ENCODE results near the gene ZNF790. TPM values are rescaled to one million over a fixed set of nuclear protein-coding genes. Genes with fewer than 3 reads are reported as not detected.

ZNF790 gene
- total and polyA plus RNA-seq, 2 of the 13 experiments (the other 11 are each of a cell fraction or from before 2014, with no cell fraction given) = 1.3 to 5.3 TPM

- peak; percentile 86 for TF ChIP-seq U2AF1 (optimal IDR thresholded peaks at IDR 0.05; ENCODE audit: low read depth, low read length)
- peak; percentile 32; the same call in 1 of the 2 replicates for TF ChIP-seq NFKB2 (CRISPR knock-in tag; IDR thresholded peaks at IDR 0.05; ENCODE audit: borderline replicate concordance)
- TF ChIP-seq ZNF652 (CRISPR knock-in tag; IDR thresholded peaks at IDR 0.05; ENCODE audit: borderline replicate concordance, low read depth) = peak; percentile 99
- TF ChIP-seq USF2 (IDR thresholded peaks at IDR 0.05; ENCODE audit: low read depth, low read length) = no peak
- TF ChIP-seq USF2 (CRISPR knock-in tag; IDR thresholded peaks at IDR 0.05; ENCODE audit: borderline replicate concordance) = no peak
- no peak for TF ChIP-seq ADNP (CRISPR knock-in tag; IDR thresholded peaks at IDR 0.05)
- 0 out of 2 replicates have a peak, but pooled peaks have one; percentile 23 for TF ChIP-seq ZMAT3 (CRISPR knock-in tag; conservative IDR thresholded peaks at IDR 0.05)
- peak; percentile 51; the same call in 1 of the 2 replicates for TF ChIP-seq ZNF292 (CRISPR knock-in tag; IDR thresholded peaks at IDR 0.05; ENCODE audit: borderline replicate concordance, low read depth)
- TF ChIP-seq BRCA1 (CRISPR knock-in tag; IDR thresholded peaks at IDR 0.05) = no peak
- TF ChIP-seq SNAPC5 (CRISPR knock-in tag; IDR thresholded peaks at IDR 0.05; ENCODE audit: borderline replicate concordance) = no peak
- peak; percentile 32; the same call in 1 of the 3 replicates for TF ChIP-seq MXI1 (IDR thresholded peaks at IDR 0.05; ENCODE audit: borderline replicate concordance, low read depth, low read length)
- TF ChIP-seq THRA (CRISPR knock-in tag; IDR thresholded peaks at IDR 0.05; ENCODE audit: borderline replicate concordance) = no peak
- peak; percentile 90; the same call in 1 of the 2 replicates for TF ChIP-seq SNAI1 (CRISPR knock-in tag; IDR thresholded peaks at IDR 0.05; ENCODE audit: borderline replicate concordance)
- peak; percentile 84 for TF ChIP-seq DRAP1 (CRISPR knock-in tag; IDR thresholded peaks at IDR 0.05)
- no peak for TF ChIP-seq KLF13 (CRISPR knock-in tag; IDR thresholded peaks at IDR 0.05)
- no peak for TF ChIP-seq JUND (CRISPR knock-in tag; IDR thresholded peaks at IDR 0.05)
- peak; percentile 37 for TF ChIP-seq HNF4A (CRISPR knock-in tag; IDR thresholded peaks at IDR 0.05)
- TF ChIP-seq ZC3H4 (CRISPR knock-in tag; IDR thresholded peaks at IDR 0.05; ENCODE audit: borderline replicate concordance) = no peak; the same call in 1 of the 2 replicates
- peak; percentile 87 for TF ChIP-seq ATF1 (CRISPR knock-in tag; IDR thresholded peaks at IDR 0.05)
- TF ChIP-seq ISX (CRISPR knock-in tag; conservative IDR thresholded peaks at IDR 0.05) = 0 out of 2 replicates have a peak, but pooled peaks have one; percentile 67
- peak; percentile 50; the same call in 1 of the 2 replicates for TF ChIP-seq NKX3-1 (CRISPR knock-in tag; IDR thresholded peaks at IDR 0.05)
- TF ChIP-seq ZNF83 (CRISPR knock-in tag; IDR thresholded peaks at IDR 0.05; ENCODE audit: borderline replicate concordance) = 0 out of 2 replicates have a peak, but pooled peaks have one; percentile 16
- TF ChIP-seq NRL (CRISPR knock-in tag; IDR thresholded peaks at IDR 0.05; ENCODE audit: borderline replicate concordance) = peak; percentile 84; the same call in 1 of the 2 replicates
- no peak for TF ChIP-seq PAF1 (CRISPR knock-in tag; IDR thresholded peaks at IDR 0.05)
- no peak for TF ChIP-seq ZNF343 (CRISPR knock-in tag; IDR thresholded peaks at IDR 0.05)
- peak; percentile 34 for TF ChIP-seq ARHGAP35 (CRISPR knock-in tag; IDR thresholded peaks at IDR 0.05; ENCODE audit: borderline replicate concordance)
These were observed at the start of gene ZNF790 (continued) for GRCh38 chr19:36837906-36838783.
